Muscle of back (tissue), 11 donors: Measurements from ENCODE around the gene CAV2. TPM values are rescaled to one million over a fixed set of nuclear protein-coding genes. Genes with fewer than 3 reads are reported as not detected.
A peak's percentile ranks its signal among the peaks of the same experiment; 100 is the strongest.

ENCODE experiments used
- DNase-seq, 3 donors: peaks; one replicate each; pipeline versions ENCODE4 v3.0.0 to v3.0.0-alpha.2; 2013
- polyA plus RNA-seq, 10 donors: library from polyadenylated mRNA; unstranded; fragments of 120-200 nt; gene quantifications; one replicate each; pipeline ENCODE4 v1.2.1, GENCODE V29; 2013; ENCODE audit not compliant: insufficient read length in 10 of 10

The CAV2 gene
- polyA plus RNA-seq, 10 donors, result 37.7 to 79.5 (median 53.8) TPM

DNA sequence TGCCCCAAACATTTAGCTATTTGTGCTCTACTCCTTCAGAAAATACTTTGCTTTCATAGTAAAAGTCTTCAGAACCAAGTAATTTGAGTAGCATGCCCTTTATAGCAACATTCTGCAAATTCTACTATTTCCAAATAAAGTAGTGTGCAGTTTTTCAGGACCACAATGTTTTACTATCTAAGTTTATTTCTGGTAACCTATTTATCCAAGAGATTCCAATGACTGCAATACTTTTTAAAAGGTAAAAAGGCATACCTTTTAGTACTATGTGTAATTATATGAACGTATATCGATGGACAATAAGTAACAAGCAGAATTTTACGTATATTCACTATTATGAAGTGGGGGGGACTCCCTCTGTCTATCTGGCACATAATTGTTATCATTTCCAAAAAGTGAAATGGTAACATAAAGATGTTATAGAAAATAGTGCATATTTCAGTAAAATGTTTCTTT, 6.9 kb upstream of the CAV2 start:
- DNase-seq, result no peak

DNA sequence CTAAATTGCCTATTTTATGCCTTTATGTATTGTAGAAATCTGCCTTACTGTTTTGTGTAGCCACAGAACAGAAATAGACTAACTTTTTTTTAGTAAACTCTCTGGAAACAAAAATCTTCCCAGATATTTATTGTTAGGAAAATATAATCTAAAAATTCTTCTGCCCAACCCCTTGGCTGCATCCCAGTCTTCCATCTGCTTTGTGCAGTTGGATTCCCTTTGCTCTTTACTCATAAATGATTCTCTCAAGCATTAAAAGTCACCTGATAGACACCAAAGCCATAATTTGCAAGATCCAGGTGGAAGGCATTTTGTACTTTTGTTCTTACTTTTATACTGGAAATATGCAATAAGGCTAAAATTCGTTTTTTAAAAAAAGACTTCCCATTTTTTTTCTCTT, 6.1 kb upstream of the CAV2 start:
- DNase-seq, result peak in 2 of 3 donors; percentile 59 to 69

DNA sequence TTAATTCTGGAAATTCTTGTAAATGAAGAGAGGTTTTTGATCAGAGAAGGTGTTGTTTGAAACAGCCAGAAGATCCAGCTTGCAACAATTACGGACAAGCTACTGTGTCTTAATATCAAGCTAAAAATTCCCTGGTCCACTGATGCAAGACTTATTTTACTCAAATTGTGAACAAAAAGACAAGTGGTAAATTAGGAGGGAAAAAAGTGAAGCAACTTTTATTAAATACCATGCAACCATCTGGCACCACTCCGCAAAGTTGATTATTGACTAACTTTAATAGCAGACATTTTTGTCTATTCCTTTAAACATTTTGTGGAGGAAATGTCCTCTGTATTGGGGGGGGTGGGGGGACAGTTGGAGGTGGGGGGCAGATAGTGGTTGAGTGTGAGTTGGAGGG, 5.1 kb upstream of the CAV2 start:
- no peak for DNase-seq

DNA sequence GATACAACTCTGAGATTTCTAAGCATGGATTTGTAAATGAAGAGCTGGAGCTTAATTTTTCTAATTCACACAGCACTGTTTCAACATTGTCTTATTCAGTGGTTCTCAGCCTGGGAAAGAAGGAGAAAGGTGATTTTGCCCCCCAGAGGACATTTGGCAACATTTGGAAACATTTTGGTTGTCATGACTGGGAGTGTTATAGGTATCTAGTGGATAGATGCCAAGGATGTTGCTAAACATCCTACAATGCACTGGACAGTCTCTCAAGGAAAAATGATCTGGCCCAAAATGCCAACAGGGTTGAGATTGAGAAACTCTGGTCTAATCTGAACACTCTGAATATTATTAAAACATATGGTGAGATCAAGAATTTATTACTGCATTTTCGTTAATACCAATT, 3.8 kb upstream of the CAV2 start:
- DNase-seq, result no peak

DNA sequence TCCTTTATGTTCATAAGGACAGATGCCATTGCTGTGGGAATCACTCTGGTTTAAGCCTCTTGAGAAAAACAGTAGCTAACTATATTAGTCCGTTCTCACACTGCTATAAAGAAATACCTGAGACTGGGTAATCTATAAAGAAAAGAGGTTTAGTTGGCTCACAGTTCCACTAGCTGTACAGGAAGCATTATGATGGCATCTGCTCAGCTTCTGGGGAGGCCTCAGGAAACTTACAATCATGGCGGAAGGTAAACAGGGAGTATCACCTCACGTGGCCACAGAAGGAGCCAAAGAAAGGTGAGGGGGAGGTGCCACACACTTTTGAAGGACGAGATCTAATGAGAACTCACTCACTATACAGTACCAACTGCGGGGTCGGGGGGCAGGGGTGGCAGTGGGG, 2.9 kb upstream of the CAV2 start:
- no peak for DNase-seq

DNA sequence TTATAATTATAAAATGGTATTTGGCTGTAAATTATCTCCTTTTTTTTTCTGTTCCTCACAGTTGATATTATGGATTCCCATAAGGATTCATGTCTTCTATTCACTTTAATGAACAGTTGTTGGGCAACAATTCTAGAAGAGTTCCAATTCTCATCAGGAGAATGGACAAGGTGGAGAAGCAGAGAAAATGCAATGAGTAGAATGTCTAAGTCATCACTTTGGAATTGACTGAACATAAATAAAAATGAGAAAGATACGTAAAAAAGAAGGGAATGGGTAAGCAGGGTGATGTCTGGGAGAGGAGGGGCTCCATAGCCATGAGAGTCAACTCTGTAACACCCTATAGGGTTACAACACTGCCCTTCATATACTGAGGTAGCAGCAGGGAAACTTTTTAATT, 1.8 kb upstream of the CAV2 start:
- no peak for DNase-seq

DNA sequence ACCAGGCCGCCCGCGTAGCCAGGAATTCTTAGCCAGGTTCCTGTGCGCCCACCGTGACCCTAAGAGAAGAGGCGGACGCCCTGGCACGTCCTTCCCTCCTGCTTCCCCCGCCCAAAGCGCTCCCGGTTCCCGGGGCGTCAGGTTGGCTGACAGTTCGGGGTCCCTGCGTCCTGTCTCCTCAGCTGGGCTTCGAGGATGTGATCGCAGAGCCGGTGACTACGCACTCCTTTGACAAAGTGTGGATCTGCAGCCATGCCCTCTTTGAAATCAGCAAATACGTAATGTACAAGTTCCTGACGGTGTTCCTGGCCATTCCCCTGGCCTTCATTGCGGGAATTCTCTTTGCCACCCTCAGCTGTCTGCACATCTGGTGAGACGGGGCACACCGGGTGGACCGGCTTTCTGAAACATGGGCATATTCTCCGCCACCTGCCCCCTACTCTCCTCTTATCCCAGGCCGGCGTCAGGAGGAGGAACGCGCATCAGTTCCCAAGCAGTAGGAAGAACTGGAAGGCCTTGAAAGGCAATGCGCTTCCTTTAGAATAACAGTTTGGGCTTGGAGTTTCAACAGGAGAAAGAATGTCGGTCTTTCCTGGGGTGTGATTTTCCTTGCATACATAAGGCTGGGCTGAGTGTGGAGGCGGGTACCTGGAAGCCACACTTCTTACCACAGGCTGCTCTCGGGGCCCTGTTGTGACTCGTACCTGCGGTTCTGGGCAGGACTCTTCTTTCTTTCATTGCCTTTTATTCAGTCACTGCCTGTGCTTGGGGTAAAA, 728 bp downstream of the CAV2 start:
- DNase-seq, result peak in 2 of 3 donors; percentile 41 to 82

DNA sequence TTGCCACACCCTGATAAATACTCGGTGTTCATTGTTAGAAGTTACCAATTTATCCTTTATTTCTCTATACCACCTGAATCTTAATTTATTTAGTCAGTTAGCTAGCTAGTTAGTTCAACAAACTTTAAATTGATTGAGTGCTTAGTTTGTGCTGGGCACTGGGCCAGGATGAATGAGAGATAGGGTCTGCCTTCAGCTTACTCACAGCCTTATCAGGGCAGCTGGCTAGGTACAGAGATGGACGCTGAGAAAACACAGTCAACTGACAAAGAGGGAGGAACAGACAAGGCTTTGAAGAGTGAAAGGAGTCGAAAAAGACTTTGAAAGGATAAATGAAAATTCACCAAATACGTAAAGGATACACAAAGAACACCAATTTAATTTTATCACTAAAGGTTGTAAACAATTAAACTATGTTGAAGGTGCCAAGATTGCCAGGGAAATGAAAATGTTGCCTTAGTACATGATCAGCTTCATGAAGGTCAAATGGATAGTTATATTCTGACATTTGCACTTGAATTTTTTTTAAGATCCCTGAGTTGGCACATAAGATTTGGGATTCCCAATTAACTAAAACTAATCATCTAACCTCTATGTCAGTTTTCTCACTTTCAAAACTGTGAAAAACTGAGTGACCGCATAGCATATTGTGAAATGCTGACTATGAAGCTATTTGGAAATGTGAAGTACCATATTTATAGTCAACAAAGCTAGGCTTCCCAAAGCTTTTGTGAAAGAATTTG, 2.1 kb downstream of the CAV2 start:
- no peak for DNase-seq

DNA sequence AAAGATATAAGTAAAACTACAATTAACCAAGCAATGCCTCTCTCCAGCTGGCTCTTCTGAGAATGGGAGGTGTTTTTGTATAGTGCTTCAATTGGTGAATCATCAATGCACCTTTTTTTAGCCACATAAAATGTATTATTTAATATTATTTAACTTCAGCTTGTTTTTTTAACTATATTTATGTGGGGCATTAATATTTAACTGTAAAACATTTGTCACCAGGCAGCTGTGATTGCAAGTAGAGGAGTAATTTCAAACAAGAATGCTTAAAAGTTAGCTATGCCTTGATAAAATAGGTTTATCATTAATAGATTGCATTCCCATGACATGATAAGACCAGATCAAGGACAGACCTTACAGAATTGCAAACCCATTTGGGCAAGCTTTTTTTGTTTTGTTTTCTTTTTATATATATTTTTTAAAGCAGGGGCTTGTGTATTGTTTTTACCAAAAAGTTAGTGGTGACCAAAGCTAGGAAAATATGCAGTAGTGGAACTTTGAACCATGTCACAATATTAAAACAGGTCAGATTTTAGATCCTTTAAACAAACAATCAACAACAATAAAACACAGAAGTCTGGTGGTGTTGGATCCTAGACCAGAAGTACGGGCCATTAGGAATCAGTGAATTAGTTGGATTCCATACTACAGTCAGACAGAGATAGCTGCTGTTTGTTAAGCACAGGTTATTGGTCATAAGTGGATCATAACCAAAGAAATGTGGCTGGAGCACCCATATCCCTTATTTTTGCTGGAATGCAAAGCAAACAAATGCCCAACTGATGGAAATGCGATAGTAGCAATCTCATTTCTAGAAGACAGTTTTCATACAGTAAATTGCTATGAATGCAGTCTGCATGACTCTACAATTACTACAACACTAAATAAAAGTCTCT, 2.9 kb downstream of the CAV2 start:
- DNase-seq, result no peak

DNA sequence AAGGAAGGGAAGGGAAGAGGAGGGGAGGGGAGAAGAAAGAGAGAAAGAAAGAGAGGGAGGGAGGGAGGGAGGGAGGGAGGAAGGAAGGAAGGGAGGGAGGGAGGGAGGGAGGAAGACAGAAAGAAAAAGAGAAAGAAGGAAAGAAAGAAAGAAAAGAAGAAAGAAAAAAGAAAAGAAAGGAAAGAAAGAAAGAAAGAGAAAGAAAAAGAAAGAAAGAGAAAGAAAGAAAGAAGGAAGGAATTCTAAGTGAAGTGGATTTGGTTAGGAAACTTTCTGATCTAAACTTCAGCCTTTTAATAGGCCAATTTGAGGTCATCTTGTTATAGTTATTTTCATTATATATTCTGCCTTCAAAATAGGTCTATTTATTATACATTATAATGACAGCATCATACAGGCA, 4.3 kb downstream of the CAV2 start:
- no peak for DNase-seq

DNA sequence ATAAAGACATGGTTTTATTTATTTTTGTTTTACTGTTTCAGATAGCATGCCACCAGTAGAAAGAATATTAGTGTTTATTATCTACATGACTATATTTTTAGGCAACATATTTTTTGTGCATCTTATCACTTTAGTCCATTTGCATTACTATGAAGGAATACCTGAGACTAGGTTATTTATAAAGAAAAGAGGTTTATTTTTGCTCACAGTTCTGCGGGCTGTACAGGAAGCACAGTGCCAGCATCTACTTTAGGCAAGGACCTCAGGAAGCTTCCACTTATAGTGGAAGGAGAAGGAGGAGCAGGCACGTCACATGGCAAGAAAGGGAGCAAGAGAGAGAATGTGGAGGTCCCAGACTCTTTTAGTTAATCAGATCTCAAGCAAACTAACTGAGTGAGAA, 5.7 kb downstream of the CAV2 start:
- DNase-seq, result no peak

DNA sequence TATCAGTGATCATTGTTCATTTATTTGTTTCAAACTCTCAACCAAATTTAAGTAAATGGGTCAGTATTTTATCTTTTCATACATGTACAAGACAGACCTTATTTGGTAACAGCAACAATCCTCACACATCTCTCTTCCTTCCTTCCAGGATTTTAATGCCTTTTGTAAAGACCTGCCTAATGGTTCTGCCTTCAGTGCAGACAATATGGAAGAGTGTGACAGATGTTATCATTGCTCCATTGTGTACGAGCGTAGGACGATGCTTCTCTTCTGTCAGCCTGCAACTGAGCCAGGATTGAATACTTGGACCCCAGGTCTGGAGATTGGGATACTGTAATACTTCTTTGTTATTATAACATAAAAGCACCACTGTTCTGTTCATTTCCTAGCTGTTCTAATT, 6.3 kb downstream of the CAV2 start:
- no peak for DNase-seq

DNA sequence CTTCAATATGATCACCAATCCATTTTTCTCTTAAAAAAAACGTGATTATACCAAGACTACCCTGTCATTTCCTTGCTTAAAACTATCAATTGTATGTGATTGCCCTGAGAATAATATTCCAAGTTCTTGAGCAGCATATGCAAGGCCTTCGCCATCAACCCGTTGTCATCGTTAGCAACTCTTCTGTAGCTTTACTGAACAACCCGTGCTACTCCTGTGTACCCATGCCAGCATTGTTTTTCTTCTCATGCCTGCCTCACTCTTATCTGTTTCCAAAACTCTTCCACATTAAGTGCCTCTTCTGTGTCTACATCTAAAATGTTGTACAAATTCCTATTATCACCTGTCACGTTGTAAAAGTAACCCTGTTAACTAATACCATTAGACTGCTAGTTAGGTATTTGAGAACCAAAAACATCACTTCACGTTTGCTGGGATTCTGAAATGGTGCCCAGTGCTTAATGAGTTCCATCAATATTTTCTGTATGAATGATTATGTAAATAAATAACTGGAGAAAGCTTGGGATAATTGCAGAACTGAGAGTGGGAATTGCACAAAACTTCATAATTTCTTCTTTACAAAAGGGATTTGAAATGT, 10.5 kb downstream of the CAV2 start:
- DNase-seq, result no peak

DNA sequence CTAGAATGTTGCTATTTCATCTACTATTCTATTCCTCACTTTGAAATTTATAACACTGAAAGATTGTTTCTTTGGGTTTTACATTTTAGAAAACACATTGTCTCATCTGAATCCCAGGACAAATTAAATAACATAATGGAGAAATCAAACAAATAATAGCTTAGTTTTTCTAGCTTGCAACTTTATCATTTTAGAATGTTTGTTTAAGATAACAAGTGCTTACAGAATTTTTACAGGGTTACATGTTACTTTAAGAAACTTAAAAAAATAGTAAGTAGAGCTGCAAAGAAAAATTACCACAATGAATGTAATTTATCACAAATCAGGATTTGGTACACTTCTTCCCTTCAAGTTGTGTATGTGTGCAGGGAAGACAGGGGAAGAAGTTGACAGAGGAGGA, 11.3 kb downstream of the CAV2 start:
- no peak for DNase-seq

DNA sequence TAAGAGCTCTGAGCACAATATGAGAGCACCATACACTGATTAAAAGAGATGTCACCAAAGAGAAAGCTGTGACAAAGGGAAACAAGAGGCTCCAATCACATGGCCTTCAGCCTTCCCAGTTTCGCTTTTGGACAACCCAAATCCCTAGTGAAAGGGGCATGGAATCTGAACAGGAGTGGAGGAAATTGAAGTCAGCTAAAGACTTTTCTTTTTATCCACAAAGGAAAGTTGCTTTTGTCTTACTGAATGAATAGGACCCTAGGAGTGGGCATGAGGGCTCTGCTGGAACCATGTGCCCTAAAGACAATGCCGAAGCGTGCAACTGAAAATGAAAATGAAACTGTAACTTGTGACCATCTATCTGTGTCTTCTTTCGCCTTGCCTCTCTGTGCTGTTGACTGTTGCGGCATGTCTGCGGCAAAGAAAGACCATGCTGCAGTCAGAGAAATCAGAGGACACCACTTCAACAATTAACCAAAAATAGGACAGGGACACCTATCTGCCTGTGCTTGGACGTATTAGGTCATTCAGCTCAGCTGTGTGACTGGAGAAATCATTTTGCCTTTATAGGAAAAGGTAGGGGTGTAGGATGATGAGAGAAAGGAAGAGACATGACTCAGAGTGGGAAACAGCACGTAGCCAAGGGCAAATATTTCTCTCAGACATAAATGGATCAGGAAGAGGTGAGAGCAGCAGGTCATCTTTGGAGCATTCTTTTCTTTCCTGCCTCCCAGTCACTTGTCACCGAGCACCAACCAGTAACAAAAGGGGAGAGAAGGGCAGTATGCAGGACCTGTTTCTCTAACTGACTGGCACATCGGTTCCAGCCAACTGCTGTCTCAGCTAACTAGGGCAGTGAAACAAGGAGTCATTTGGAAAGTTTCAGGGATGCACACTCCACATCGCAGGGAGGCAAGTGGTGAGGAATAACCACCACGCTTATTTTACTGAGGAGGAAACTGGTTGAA, 12.3 kb downstream of the CAV2 start:
- DNase-seq, result no peak

DNA sequence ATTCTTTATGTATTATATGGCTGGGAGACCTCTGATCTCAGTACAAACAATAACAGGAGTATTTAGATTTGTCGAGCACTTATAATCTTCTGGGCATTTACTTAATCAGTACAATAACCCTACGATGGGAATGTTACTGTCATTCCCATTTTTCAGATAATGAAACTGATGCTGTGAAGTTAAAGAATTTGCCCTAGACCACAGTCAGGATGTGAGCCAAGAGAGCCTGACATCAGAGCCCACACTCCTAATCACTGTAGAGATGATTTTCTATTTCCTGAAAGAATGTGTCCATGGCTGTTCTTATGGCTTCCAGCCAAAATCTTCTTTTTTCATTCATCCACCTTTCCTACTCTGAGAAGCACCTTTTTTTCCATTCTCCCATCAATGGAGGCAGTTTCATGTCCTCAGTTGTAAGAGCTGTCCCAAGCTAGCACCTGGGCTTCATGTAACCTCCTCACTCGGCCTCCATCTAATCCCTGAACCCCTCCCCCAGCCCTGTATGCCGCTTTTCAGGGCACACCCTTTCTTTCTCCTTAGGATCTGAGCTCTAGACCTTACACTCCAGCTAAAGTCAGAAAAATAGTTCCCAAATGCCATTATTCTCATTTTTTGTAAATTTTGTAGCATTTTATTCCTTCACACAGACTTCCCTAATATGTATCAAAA, 13.1 kb downstream of the CAV2 start:
- no peak for DNase-seq

DNA sequence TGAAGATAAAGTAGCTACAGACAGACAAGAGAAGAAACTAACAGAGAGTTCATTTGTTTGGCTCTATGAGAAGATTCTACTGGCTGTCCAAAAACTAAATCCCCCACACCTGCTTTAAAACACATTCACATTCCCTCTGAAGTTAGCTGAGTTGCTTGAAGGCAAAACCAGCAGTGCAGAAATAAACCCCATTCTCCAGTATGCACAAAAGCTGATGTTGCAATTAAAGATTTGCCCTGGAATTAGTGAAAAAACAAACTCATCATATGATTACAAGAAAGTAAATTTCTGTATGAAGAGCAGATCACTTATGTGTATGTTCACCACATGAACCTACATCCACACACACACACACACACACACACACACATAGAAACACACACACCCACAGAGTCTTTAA, 16.0 kb downstream of the CAV2 start:
- no peak for DNase-seq

DNA sequence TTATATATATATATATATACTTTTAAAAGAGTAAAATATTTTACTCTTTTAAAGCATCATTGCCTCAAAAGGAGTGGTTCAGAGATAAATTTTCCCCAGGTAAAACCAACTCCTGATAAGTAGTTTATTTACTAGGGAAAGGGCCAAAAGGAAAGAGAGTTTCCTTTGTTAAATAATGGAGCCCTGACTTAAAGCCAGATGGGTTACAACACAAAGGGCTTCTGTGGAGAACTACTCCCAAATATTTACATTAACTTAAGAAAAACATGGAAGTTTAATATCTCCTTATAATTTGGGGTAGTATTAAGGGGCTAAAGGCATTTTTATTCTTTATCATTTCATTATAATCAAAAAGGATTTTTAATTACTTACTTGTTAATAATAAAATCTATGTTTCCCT, 16.8 kb downstream of the CAV2 start:
- no peak for DNase-seq

DNA sequence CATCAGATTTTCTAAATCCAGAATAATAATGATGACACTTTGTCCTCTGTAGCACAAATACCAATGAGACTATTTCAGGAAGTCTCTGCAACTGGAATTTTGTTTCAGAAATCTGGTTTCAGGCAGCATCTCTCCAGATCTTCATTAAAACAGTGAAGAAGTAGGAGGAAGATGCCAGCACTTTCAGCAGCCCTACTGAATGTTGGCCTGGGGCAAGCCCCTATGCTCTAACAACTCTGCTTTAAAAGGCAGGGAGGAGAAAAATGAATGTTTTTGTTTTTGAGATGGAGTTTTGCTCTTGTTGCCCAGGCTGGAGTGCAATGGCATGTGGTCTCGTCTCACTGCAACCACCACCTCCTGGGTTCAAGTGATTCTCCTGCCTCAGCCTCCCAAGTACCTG, 18.1 kb downstream of the CAV2 start:
- no peak for DNase-seq

DNA sequence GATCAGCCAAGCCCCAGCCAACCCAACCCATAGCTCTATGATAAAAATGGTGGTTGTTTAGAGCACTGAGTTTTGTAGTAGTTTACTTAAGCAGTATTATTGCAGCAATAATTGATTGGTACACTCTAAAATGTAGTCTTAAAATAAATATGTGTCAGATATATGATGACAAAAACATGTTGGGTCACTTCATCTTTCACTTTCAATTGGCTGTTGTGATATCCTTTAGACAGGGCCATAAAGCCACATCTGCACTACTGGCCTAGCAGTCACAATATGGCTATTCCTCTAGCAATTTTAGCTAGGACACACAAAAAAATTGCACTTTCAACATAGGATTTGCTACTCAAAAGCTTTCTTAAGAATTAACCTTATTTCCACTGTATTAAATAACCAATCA, 19.4 kb downstream of the CAV2 start:
- no peak for DNase-seq
